Loucy (cell line): ENCODE measurements around the gene IFNGR1.

Experiments
- EZH2phosphoT487 ChIP-seq: fragments of 200-600 bp; IDR thresholded peaks from 2 replicates; pipeline ENCODE4 v1.6.1; 2018; ENCODE audit warnings: antibody characterized with exemption, mild to moderate bottlenecking, moderate library complexity, borderline replicate concordance
- TF ChIP-seq, protein P1 (sequence below): fragments of 200-600 bp; sonication (generic); conservative IDR thresholded peaks from 2 replicates; pipeline ENCODE4 v1.5.1; 2014; ENCODE audit warnings: mild to moderate bottlenecking, antibody characterized with exemption, low read length

- TF ChIP-seq, protein P1, sequence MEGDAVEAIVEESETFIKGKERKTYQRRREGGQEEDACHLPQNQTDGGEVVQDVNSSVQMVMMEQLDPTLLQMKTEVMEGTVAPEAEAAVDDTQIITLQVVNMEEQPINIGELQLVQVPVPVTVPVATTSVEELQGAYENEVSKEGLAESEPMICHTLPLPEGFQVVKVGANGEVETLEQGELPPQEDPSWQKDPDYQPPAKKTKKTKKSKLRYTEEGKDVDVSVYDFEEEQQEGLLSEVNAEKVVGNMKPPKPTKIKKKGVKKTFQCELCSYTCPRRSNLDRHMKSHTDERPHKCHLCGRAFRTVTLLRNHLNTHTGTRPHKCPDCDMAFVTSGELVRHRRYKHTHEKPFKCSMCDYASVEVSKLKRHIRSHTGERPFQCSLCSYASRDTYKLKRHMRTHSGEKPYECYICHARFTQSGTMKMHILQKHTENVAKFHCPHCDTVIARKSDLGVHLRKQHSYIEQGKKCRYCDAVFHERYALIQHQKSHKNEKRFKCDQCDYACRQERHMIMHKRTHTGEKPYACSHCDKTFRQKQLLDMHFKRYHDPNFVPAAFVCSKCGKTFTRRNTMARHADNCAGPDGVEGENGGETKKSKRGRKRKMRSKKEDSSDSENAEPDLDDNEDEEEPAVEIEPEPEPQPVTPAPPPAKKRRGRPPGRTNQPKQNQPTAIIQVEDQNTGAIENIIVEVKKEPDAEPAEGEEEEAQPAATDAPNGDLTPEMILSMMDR = no peak
- TF ChIP-seq EZH2phosphoT487 = no peak
Observed at GRCh38 chr6:137266309-137266586, 47.1 kb upstream of the IFNGR1 start.
